ENCODE data around the gene PLEKHA1.

PLEKHA1 gene

DNA sequence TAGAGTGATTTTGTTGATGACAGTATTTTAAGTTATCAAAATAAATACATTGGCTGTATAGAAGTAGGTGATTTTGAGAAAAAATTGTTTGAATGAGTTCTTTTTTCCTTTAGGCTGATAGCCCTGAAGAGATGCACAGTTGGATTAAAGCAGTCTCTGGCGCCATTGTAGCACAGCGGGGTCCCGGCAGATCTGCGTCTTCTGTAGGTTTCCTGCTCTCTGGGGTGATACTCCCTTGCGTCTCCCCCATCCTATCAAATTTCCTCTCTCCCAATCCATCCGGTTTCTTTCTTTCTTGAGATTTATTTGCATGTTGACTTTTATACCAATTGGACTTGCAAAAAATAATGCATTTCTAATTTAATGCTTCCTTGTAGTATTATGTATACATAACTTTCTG is 52.3 kb downstream of the PLEKHA1 start:
- DNase-seq (ENCODE audit: insufficient read length, low spot score) (no peak), FAIRE-seq (no peak)
- TF ChIP-seq SPI1 (IDR thresholded peaks at IDR 0.05; ENCODE audit: low read depth, low read length), result no peak
- no peak for TF ChIP-seq POLR2AphosphoS5 (IDR thresholded peaks at IDR 0.05; ENCODE audit: low read depth, low read length)

- DNase-seq (ENCODE audit: insufficient read length, low spot score), result no peak
- TF ChIP-seq POLR2AphosphoS5 (IDR thresholded peaks at IDR 0.05; ENCODE audit: low read depth, low read length) (no peak), POLR2A (IDR thresholded peaks at IDR 0.05; ENCODE audit: low read depth, low read length) (no peak), SPI1 (IDR thresholded peaks at IDR 0.05; ENCODE audit: low read depth, low read length) (no peak), PAX5 (IDR thresholded peaks at IDR 0.05; ENCODE audit: insufficient read depth, low read length, severe bottlenecking) (no peak), POU2F2 (IDR thresholded peaks at IDR 0.05; ENCODE audit: low read depth, low read length) (no peak), TAF1 (IDR thresholded peaks at IDR 0.05; ENCODE audit: low read depth, low read length) (no peak)
- FAIRE-seq, result no peak
Measured at GRCh38 chr10:122427280-122427679, 52.8 kb downstream of the PLEKHA1 start.

- DNase-seq (ENCODE audit: insufficient read length, low spot score) (no peak), FAIRE-seq (no peak)
- TF ChIP-seq POLR2A (IDR thresholded peaks at IDR 0.05; ENCODE audit: low read depth, low read length) (no peak), POLR2AphosphoS5 (IDR thresholded peaks at IDR 0.05; ENCODE audit: low read depth, low read length) (no peak), PAX5 (IDR thresholded peaks at IDR 0.05; ENCODE audit: insufficient read depth, low read length, severe bottlenecking) (no peak), TAF1 (IDR thresholded peaks at IDR 0.05; ENCODE audit: low read depth, low read length) (no peak), SPI1 (IDR thresholded peaks at IDR 0.05; ENCODE audit: low read depth, low read length) (no peak), POU2F2 (IDR thresholded peaks at IDR 0.05; ENCODE audit: low read depth, low read length) (no peak)
Measured at GRCh38 chr10:122435212-122435827, 60.8 kb downstream of the PLEKHA1 start.

GRCh38 chr10:122441961-122442360 is 67.5 kb downstream of the PLEKHA1 start:
- no peak for TF ChIP-seq POLR2A (IDR thresholded peaks at IDR 0.05; ENCODE audit: low read depth, low read length)
- TF ChIP-seq TAF1 (IDR thresholded peaks at IDR 0.05; ENCODE audit: low read depth, low read length), result no peak
- TF ChIP-seq PAX5 (IDR thresholded peaks at IDR 0.05; ENCODE audit: insufficient read depth, low read length, severe bottlenecking), result no peak
- no peak for TF ChIP-seq POLR2AphosphoS5 (IDR thresholded peaks at IDR 0.05; ENCODE audit: low read depth, low read length)
- TF ChIP-seq POU2F2 (IDR thresholded peaks at IDR 0.05; ENCODE audit: low read depth, low read length), result no peak
- TF ChIP-seq SPI1 (IDR thresholded peaks at IDR 0.05; ENCODE audit: low read depth, low read length), result no peak
- no peak for FAIRE-seq
- no peak for DNase-seq (ENCODE audit: insufficient read length, low spot score)

DNA sequence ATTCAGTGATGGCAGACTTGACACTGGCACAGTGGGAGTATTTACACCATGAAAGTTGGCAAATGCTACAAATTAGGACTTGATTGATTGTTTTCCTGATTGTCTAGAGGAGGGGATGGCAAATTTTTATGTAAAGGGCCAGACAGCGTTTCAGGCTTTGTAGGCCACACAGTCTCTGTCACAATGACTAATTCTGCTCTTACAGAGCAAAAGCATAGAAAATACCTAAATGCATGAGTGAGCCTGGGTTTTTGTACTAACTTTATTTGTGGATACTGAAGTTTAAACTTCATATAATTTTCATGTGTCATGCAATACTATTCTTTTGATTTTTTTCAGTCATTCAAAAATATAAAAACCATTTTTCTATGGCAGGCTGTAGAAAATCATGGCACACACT is 71.0 kb downstream of the PLEKHA1 start:
- FAIRE-seq (no peak), DNase-seq (ENCODE audit: insufficient read length, low spot score) (no peak)
- TF ChIP-seq POLR2AphosphoS5 (IDR thresholded peaks at IDR 0.05; ENCODE audit: low read depth, low read length), result no peak
- TF ChIP-seq POLR2A (IDR thresholded peaks at IDR 0.05; ENCODE audit: low read depth, low read length), result no peak
- no peak for TF ChIP-seq PAX5 (IDR thresholded peaks at IDR 0.05; ENCODE audit: insufficient read depth, low read length, severe bottlenecking)
- no peak for TF ChIP-seq POU2F2 (IDR thresholded peaks at IDR 0.05; ENCODE audit: low read depth, low read length)

DNA sequence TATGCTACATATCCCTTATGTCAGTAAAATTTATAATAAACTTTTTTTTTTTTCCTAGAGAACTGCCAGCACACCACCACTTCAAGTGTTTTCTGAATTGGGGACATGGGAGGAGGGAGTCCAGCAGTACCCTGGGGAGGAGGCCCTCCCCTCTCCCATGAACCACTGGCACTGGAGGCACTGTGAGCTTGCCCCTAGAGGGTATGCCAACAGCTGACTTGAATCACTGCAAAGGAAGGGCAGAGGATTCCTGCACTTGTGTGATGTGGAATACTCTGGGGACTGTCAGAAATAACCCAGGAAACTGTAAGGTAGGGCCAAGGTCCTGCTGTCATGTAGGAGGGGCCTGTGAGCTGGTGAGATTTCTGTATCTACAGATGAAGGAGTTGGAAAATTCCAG is 71.4 kb downstream of the PLEKHA1 start:
- FAIRE-seq (no peak), DNase-seq (ENCODE audit: insufficient read length, low spot score) (no peak)
- no peak for TF ChIP-seq POU2F2 (IDR thresholded peaks at IDR 0.05; ENCODE audit: low read depth, low read length)

DNA sequence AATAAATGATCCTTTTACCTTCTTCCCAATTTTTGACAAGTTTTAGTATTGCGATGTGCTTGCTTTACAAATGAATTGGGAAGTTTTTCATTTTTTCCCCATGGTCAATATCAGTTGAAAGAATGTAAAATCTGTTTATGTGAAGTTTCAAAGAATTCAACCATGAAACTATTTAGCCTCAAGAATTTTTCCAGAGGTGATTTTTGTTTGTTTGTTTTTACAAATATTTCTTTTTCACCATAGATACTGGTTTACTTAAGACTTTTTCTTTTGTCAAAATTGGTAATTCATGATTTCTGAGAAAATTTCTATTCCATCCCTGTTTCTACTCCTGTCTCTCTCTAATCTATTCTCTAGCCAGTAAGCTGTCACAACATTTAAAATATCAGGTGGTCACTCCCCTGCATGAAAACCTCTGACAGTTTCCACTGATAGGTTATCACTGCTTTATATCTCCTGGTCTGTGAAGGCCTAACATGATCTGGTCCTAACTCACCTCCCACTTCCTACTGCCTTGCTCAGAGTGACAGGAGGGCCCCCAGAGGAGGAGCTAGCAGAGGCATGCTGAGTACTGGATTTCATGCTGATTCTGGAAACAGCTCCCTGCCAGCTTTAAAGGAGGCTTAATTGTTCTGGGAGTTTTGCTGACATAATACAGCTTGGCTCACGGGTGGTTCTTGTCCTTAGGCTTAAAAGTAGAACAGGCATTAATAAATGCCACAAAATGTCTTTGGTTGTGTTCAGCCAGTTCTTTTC is 72.3 kb downstream of the PLEKHA1 start:
- no peak for TF ChIP-seq POLR2A (IDR thresholded peaks at IDR 0.05; ENCODE audit: low read depth, low read length)
- TF ChIP-seq POLR2AphosphoS5 (IDR thresholded peaks at IDR 0.05; ENCODE audit: low read depth, low read length), result no peak
- TF ChIP-seq POU2F2 (IDR thresholded peaks at IDR 0.05; ENCODE audit: low read depth, low read length), result no peak
- no peak for TF ChIP-seq SPI1 (IDR thresholded peaks at IDR 0.05; ENCODE audit: low read depth, low read length)
- TF ChIP-seq PAX5 (IDR thresholded peaks at IDR 0.05; ENCODE audit: insufficient read depth, low read length, severe bottlenecking), result no peak
- TF ChIP-seq TAF1 (IDR thresholded peaks at IDR 0.05; ENCODE audit: low read depth, low read length), result no peak
- FAIRE-seq (no peak), DNase-seq (ENCODE audit: insufficient read length, low spot score) (no peak)

DNA sequence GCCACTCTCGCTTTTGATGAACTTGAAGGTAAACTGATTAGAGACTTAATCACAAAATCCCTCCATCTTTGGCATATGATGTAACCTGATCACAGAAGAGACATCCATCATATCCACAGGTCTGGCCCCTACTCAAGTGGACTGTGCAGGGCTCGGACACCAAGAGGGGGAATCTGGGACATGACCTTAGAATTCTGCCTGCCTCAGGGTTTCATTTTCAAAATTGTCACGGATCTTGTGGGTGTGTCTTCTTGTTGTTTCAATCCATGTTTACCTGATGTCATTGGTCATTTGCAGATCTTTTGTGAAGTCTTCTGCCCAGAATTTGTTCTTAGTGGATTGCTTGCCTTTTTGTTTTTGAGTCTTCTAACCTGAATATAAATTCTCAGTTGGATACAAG is 74.1 kb downstream of the PLEKHA1 start:
- FAIRE-seq (no peak), DNase-seq (ENCODE audit: insufficient read length, low spot score) (no peak)
- TF ChIP-seq PAX5 (IDR thresholded peaks at IDR 0.05; ENCODE audit: insufficient read depth, low read length, severe bottlenecking) (no peak), POLR2AphosphoS5 (IDR thresholded peaks at IDR 0.05; ENCODE audit: low read depth, low read length) (no peak), POLR2A (IDR thresholded peaks at IDR 0.05; ENCODE audit: low read depth, low read length) (no peak), TAF1 (IDR thresholded peaks at IDR 0.05; ENCODE audit: low read depth, low read length) (no peak), SPI1 (IDR thresholded peaks at IDR 0.05; ENCODE audit: low read depth, low read length) (no peak), POU2F2 (IDR thresholded peaks at IDR 0.05; ENCODE audit: low read depth, low read length) (no peak)

- no peak for TF ChIP-seq SPI1 (IDR thresholded peaks at IDR 0.05; ENCODE audit: low read depth, low read length)
- no peak for TF ChIP-seq POLR2A (IDR thresholded peaks at IDR 0.05; ENCODE audit: low read depth, low read length)
- TF ChIP-seq PAX5 (IDR thresholded peaks at IDR 0.05; ENCODE audit: insufficient read depth, low read length, severe bottlenecking), result no peak
- TF ChIP-seq POU2F2 (IDR thresholded peaks at IDR 0.05; ENCODE audit: low read depth, low read length), result no peak
- no peak for TF ChIP-seq TAF1 (IDR thresholded peaks at IDR 0.05; ENCODE audit: low read depth, low read length)
- no peak for TF ChIP-seq POLR2AphosphoS5 (IDR thresholded peaks at IDR 0.05; ENCODE audit: low read depth, low read length)
- DNase-seq (ENCODE audit: insufficient read length, low spot score) (no peak), FAIRE-seq (no peak)
Measured at GRCh38 chr10:122449153-122449552, 74.6 kb downstream of the PLEKHA1 start.

GRCh38 chr10:122450353-122450990 is 76.0 kb downstream of the PLEKHA1 start:
- DNase-seq (ENCODE audit: insufficient read length, low spot score) (no peak), FAIRE-seq (no peak)
- TF ChIP-seq POU2F2 (IDR thresholded peaks at IDR 0.05; ENCODE audit: low read depth, low read length) (no peak), POLR2A (IDR thresholded peaks at IDR 0.05; ENCODE audit: low read depth, low read length) (no peak), SPI1 (IDR thresholded peaks at IDR 0.05; ENCODE audit: low read depth, low read length) (no peak), POLR2AphosphoS5 (IDR thresholded peaks at IDR 0.05; ENCODE audit: low read depth, low read length) (no peak), TAF1 (IDR thresholded peaks at IDR 0.05; ENCODE audit: low read depth, low read length) (no peak), PAX5 (IDR thresholded peaks at IDR 0.05; ENCODE audit: insufficient read depth, low read length, severe bottlenecking) (no peak)

Data from GM12891 (cell line).